GM18861 (cell line): ENCODE measurements around the gene PIAS1.
A peak's percentile ranks its signal among the peaks of the same experiment; 100 is the strongest.
"Not testable (repeated sequence)": the region's sequence is repeated elsewhere in the genome, so short reads cannot be mapped to it uniquely, and the experiment has no call there.

Source experiments
- ATAC-seq: cut with Tn5 transposase; IDR thresholded peaks from one replicate; pipeline ENCODE4 v1.9.1; 2021; ENCODE audit not compliant: unreplicated experiment

Gene PIAS1

DNA sequence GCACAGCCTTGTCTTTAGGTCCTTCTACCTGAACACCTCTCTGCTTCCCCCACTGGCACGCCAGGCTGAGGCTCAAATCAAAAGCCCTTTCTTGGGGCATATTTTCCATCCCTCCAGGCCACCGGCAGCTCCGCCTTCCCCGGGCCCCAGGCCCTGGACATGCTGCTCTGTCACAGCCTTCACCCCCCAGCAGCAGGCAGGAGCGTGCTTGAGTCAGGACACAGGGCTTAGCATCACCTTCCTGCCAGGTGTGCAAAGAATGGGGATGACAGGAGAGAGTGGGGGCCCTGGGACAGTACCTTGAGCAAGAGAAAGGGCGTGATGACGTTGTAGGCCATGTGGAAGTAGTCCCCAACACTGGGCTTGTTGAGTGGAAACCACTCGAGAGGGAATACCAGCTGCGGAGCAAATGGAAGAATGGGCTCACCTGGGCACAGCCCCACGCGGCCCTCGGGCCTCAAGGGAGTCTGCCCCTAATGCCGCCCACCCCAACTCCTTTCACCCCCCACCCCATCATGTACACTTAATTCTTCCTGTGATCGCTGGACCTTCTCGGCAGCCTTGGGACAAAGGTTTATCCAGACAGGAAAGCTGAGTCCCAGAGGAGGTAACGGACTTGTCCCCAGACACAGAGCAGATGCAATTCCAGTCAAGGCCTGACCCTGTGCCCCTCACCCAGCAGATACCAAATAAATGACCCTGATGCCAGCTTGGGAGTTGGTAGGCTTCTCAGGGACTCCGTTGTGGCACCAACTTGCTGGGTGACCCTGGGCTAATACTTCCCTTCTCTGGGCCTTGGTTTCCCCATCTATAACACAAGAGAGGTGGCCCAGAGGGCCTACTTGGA, 160.1 kb downstream of the PIAS1 start:
- ATAC-seq, result no peak

DNA sequence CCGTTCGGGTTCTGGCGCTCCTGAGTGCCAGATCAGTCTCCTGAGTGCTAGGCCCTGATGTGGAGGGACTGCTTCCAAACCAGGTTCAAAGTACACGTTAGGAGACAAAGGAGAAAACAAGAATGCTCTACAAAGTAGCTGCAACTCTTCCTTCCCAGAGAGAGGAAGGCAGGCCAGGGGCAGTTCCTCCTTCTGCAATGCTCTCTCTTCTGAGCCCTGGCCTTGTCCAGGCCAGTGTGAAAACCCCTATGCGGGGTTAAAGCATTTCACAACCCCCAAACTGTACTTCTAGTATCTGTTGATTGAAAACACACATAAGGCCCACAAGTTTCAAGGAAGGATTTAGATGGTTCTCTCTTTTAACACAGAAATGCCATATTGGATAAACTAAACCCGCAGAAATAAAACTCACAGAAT, 160.7 kb downstream of the PIAS1 start:
- no peak for ATAC-seq

DNA sequence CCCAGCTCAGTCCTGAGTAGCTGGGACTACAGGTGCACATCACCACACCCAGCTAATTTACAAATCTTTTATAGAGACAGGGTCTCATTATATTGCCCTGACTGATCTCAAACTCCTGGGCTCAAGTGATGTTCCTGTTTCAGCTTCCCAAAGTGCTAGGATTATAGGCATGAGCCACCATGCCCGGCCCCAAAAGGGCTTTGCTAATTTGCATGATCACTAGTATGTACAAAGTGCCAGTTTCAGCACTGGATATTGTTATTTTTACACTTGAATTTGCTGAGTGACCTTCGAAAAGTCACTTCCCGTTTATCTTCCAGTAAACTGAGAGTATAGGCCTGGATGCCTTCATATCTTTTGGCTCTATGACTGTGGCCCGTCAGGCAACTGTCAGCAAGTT, 163.2 kb downstream of the PIAS1 start:
- ATAC-seq, result no peak

DNA sequence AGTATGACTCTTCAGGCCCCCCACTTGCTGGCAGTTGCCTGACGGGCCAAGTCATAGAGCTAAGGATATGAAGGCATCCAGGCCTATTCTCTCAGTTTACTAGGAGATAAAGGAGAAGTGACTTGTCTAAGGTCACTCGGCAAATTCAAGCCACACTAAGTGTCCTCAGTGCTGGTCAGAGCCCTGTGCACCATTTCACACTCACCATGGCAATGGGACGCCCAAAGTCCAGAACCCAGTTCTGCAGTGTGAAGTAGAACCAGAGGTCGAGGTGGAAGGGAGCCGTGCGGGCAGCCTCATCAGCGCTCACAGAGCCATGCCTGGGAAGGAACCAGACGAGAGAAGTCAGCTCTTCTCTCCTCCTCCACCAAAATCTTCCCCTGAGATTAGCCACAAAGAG, 164.2 kb downstream of the PIAS1 start:
- no peak for ATAC-seq

DNA sequence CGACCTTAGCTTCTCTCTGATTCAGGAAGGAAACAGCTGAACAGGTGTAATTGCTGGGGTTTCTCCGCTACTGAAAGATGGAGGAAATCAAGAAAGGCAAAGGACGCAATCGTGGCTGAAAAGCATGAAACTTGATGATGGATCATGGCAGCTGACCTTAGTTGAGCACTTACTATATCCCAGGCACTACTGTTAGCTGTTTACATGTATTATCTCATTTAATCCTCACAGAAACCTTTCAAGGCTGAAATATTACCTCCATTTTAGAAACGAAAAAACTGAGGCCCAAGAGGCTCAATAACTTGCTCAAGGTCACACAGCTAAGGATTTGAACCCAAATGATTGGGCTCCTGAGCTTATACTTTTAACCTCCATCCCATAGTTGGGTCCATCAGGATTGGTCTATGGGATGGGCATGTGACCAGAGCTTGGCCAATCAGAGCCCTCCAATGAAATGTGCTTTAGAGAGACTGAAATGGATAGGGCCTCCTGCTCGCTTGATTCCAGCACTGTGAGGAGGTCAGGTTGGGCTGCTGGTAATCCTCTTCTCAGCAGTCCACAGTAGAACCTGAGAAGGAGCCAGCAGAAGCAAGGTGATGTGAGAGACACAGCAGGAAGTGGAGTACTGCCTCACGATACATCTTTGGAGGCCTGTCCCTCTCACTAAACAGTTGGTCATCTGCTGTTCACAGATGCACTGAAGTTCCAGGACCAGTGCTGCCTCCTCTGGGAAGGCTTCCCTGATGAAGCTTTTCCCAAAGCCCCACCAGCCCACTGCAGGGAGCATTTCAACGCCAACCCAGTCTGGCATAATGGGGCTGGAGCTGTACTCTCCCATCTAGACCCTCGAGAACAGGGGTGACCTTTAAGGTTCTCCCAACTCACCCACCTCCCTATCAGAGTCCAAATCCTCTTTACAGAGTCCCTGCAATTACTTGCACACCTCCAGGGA, 165.0 kb downstream of the PIAS1 start:
- ATAC-seq, result no peak

DNA sequence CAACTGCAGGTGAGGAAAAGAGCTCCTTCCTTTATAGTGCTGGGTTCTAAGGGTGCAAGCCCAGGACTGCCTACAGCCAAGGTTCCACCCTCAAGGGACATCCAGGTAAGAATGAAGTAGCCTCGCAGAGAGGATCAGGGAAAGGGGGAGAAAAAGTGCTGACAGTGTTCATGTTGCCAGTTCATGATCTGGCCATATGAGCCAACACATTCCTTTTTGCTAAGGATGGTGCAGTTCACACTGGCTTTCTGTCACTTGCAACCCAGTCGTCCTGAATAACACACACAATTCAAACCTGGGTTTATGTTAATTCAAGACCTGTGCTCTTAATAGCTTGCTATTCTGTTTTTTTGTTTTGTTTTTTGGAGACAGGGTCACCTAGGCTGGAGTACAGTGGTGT, 166.4 kb downstream of the PIAS1 start:
- no peak for ATAC-seq

DNA sequence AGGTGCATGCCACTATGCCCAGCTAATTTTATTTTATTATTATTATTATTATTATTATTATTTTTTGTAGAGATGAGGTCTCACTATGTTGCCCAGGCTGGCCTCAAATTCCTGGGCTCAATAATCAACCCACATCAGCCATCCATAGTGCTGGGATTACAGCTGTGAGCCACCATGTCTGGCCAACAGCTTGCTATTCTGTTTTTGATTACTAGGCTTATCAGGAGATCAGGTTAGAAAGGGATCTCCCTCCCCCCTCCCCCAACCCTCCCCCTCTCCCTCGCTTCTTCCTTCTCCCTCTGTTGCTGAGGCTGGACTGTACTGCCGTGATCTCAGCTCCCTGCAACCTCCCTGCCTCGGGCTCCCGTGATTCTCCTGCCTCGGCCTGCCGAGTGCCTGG, 166.9 kb downstream of the PIAS1 start:
- no peak for ATAC-seq

DNA sequence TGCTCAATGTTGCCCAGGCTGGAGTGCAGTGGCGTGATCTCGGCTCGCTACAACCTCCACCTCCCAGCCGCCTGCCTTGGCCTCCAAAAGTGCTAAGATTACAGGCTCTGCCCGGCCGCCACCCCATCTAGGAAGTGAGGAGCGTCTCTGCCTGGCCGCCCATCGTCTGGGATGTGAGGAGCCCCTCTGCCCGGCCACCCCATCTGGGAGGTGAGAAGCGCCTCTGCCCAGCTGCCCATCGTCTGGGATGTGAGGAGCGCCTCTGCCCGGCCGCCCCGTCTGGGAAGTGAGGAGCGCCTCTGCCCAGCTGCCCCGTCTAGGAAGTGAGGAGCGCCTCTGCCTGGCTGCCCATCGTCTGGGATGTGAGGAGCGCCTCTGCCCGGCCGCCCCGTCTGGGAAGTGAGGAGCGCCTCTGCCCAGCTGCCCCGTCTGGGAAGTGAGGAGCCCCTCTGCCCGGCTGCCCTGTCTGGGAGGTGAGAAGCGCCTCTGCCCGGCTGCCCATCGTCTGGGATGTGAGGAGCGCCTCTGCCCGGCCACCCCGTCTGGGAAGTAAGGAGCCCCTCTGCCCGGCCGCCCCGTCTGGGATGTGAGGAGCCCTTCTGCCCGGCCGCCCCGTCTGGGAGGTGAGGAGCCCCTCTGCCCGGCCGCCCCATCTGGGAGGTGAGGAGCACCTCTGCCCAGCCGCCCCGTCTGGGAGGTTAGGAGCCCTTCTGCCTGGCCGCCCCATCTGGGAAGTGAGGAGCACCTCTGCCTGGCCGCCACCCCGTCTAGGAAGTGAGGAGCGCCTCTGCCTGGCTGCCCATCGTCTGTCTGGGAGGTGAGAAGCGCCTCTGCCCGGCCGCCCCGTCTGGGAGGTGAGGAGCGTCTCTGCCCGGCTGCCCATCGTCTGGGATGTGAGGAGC, 167.7 kb downstream of the PIAS1 start:
- not testable (repeated sequence) for ATAC-seq

DNA sequence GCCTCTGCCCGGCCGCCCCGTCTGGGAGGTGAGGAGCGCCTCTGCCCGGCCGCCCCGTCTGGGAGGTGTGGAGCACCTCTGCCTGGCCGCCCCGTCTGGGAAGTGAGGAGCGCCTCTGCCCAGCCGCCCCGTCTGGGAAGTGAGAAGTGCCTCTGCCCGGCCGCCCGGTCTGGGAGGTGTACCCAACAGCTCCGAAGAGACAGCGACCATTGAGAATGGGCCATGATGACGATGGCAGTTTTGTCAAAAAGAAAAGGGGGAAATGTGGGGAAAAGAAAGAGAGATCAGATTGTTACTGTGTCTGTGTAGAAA, 168.3 kb downstream of the PIAS1 start:
- ATAC-seq, result not testable (repeated sequence)

DNA sequence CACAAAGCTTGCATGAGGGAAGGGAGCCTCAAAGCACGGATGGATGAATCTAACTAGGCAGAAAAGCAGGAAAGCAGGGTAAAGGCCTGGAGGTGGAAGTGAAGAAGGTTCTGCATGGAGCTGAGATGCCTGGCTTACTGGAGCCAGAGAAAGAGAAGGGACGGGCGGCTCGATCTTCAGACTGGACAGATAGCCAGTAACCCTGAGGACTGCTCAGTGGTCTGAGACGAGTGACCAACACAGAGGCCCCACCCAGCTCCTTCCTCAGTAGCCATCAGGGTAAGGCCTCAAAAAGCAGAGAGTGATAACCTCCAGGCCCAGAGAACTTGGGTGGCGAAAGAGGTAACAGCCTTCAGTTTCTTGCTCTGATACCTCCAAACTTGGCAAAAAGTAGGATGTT, 169.1 kb downstream of the PIAS1 start:
- ATAC-seq, result no peak

DNA sequence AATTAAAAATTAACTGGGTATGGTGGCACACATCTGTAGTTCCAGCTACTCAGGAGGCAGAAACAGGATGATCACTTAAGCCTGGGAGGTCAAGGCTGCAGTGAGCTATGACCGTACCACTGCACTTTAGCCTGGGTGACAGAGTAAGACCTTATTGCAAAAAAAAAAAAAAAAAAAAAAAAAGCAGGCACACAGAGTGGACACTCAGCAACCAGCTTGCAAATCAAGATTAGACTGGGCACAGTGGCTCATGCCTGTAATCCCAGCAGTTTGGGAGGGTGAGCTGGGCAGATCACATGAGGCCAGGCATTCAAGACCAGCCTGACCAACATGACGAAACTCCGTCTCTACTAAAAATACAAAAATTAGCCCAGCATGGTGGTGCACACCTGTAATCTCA, 170.0 kb downstream of the PIAS1 start:
- ATAC-seq, result no peak

DNA sequence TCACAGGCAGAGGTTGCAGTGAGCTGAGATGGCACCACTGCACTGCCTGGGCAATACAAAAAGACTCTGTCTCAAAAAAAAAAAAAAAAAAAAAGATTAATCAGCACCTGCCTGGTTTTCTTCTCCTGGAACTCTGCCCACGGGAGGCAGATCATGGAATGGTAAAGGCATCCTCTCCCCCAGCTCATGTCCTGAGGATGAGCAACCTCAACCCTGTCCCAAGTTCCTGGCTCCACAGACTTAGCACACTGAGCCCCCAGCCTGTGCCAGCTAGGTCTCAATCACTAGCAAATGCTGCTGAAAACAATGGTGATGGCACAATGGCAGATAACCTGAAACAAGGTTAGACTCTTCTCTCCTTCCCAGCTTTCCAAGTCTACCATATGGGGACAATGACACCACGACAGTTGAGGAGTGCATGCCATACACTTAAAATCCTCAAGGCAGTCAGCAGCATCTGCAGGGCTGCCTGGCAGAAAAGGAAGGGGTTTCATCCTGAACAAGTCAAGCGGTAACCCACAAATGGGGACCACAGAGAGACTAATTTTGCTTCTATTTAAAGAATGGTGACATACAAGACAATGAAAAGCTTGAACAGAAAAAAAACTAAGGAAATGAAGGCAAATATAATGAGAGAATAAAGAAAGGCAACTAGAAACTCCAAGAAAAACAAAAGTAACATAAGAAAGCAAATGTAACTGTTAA, 170.6 kb downstream of the PIAS1 start:
- no peak for ATAC-seq

DNA sequence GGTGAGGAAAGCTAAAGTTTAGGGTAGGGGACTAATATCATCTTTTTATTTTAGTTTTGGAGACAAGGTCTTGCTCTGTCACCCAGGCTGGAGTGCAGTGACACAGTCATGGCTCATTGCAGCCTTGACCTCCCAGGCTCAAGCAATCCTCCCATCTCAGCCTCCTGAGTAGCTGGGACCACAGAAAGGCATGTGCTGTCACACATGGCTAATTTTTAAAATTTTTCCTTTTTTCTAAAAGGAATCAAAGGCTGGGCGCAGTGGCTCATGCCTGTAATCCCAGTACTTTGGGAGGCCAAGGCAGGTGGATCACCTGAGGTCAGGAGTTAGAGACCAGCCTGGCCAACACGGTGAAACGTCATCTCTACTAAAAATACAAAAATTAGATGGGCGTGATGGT, 171.3 kb downstream of the PIAS1 start:
- not testable (repeated sequence) for ATAC-seq

DNA sequence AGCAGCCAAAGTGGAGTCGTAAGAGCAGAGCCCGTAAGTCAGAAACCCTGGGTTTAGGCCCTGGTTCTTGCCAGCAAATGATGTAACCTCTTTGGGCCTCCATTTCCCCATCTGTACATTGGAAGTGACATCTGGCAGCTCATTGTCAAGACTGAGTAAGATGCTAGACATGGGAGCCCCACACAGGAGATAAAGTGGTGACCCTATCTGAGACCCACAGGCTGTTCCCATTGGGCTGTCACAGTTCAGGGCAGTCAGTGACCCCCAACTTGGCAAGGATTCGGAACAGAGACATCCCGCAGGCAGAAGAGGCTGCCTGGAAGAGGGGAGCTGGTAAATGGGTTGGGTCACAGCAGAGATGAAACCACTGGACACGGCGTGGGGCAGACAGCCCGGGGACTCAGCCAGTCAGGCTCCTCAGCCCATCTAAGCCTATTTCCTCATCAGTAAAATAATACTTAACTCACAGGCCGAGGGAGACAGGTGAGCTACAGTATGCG, 173.6 kb downstream of the PIAS1 start:
- ATAC-seq, result no peak

DNA sequence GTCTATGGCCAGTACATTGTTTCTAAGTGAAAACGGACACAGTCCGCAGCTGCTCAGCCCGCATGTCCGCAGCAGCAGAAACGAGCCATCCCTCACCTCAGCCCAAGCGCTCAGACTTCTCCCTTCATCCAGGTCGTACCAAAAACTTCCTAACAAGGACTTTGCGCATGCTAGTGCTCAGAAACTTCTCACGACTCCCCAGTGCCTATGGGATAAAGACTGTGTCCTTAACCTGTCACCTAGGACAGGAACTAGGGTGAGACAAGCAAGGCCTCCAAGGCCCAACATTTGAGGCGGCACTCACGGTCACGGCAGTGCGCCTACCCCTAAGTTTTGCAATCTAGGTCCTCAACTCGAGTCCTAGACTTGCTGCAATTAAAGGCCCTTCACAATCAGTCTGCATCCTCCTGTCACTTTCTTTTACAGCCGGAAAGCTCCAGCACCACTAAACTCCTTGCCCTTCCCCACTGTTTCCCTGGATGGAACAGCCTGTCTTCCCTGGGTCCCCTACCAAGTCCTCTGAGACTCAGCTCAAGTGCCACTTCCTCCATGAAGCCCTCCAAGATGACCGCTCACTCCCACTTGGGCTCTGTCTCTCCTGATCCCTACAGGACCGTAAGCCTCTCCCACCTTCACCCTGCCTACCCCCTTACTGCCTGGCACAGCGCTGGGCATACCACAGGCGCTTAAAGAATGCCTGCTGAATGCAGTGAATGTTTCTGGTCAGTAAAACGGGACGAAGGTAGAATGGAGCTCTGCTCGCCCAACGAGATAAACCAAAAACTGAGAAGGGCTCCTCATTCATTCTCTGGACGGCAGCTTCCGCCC, 174.2 kb downstream of the PIAS1 start:
- ATAC-seq, result no peak

DNA sequence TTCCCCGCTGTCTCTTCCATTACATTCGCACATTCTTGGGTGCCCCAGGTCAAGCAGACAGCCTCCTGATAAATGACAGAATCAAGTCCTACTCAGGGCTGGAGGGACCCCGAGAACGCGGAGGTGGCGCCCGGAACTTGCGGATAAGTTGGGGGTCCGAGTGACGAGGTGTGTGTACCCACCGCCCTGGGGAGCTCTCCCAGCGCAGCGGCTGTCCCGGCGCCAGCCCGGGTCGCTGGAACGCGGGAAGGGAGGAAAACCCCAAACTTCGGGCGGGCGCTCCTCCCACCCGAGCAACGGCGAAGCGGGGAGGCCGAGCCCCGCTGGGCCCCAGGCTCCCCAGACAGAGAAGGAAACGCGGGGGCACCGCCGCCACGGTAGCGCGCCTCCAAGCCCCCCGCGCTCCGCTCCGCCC, 174.9 kb downstream of the PIAS1 start:
- no peak for ATAC-seq

DNA sequence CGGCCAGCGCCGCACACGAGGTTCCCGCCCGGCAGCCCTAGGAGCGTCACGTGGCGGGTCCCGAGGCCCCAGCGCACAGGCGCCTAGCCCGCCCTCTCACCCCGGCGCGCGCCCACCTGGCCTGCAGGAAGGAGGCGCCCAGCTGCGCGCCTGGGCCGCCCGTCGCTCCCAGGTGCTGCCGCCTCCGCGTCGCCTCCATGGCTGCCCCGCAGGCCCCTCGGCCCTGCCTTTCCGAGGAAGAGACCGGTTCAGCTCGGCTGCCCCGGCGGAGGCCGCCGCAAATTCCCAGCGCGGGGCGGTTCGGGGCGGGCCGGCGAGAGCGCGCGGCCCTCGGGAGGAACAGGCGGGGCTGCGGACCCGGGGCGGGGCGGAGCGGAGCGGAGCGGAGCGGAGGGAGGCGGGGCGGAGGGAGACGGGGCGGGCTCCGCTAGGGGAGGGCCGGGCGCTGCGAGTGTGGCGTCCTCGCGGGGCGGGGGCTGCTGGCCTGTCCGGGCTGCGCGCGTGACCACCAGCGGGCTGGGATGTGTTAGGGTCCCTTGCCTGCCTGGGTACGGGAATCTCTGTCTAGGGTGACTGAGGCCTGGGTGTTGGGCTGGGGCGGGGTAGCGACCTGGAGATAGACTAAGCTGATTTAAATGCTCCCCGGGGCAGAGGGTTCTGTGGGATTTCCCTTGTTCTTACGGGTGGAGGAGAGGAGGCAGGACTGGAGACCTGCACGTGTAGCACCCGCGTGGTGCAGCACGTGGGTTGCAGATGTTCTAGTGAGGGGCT, 175.5 kb downstream of the PIAS1 start, which contains the start of gene CLN6:
Gene CLN6 (minus strand): TSS at position 343 of the 771 bp plus-strand sequence. CDS start 144 bp downstream, at position 199.
- peak; percentile 64 for ATAC-seq
